Keratinocyte (primary cell): ENCODE data around the gene RHBDD1.

Source experiments
- EZH2 ChIP-seq: IDR thresholded peaks from one replicate; pipeline ENCODE4 v1.6.1; 2012; ENCODE audit warnings: inconsistent platforms, mild to moderate bottlenecking, low read length, moderate library complexity
- TF ChIP-seq, protein P1 (sequence below), 3 experiments: IDR thresholded peaks in 1 of 3; conservative IDR thresholded peaks in 1 of 3; optimal IDR thresholded peaks in 1 of 3; 2 replicates in 2 of 3; 3 replicates in 1 of 3; pipeline versions ENCODE3 to v1.5.1; 2011; ENCODE audit warnings: low read length in 3 of 3, mild to moderate bottlenecking in 3 of 3, moderate library complexity in 2 of 3, control low read depth in 1 of 3, inconsistent platforms in 1 of 3; ENCODE audit not compliant: insufficient read depth in 2 of 3; ENCODE audit errors: extremely low read depth in 1 of 3

- TF ChIP-seq, protein P1, sequence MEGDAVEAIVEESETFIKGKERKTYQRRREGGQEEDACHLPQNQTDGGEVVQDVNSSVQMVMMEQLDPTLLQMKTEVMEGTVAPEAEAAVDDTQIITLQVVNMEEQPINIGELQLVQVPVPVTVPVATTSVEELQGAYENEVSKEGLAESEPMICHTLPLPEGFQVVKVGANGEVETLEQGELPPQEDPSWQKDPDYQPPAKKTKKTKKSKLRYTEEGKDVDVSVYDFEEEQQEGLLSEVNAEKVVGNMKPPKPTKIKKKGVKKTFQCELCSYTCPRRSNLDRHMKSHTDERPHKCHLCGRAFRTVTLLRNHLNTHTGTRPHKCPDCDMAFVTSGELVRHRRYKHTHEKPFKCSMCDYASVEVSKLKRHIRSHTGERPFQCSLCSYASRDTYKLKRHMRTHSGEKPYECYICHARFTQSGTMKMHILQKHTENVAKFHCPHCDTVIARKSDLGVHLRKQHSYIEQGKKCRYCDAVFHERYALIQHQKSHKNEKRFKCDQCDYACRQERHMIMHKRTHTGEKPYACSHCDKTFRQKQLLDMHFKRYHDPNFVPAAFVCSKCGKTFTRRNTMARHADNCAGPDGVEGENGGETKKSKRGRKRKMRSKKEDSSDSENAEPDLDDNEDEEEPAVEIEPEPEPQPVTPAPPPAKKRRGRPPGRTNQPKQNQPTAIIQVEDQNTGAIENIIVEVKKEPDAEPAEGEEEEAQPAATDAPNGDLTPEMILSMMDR (optimal IDR thresholded peaks at IDR 0.05 in 1 of 3, IDR thresholded peaks at IDR 0.05 in 1 of 3, conservative IDR thresholded peaks at IDR 0.05 in 1 of 3; ENCODE audit: extremely low read depth in 1 of 3, insufficient read depth in 2 of 3, low read length in 3 of 3), result no peak
- TF ChIP-seq EZH2, result no peak
Measured at GRCh38 chr2:226882606-226883005, 46.8 kb downstream of the RHBDD1 start.
